PC-9 (cell line): ENCODE measurements around the gene LINGO1. TPM values are rescaled to one million over a fixed set of nuclear protein-coding genes. Genes with fewer than 3 reads are reported as not detected.

Experiments used
- BruUV-seq: library from RNA; stranded (reverse); fragments of 400-500 nt; replicated peaks from 2 replicates; lab custom pipeline; 2021; lab: Mats Ljungman, UMichigan
- CTCF ChIA-PET: fragments of 300-600 bp; sonication (Branson Sonifier 250); formaldehyde crosslinking; loops from one replicate; lab custom pipeline; 2022; ENCODE audit warnings: antibody characterized with exemption; lab: Charles Lee
- POLR2A ChIA-PET: fragments of 300-600 bp; sonication (Branson Sonifier 250); formaldehyde crosslinking; loops from one replicate; lab custom pipeline; 2022; ENCODE audit warnings: antibody characterized with exemption; ENCODE audit not compliant: unreplicated experiment; lab: Charles Lee
- DNase-seq, 2 experiments: peaks; one replicate each; pipeline versions ENCODE4 v3.0.0 to v3.0.0-alpha.2; 2015 to 2022; ENCODE audit warnings: mixed read lengths in 1 of 2
- H2AFZ ChIP-seq: fragments of 200-600 bp; sonication (generic); 2 replicates; pipeline ENCODE4 v1.8.1; 2017; ENCODE audit warnings: antibody characterized with exemption
- H3F3A ChIP-seq: fragments of 200-600 bp; sonication (generic); 2 replicates; pipeline ENCODE4 v1.8.1; 2017; ENCODE audit warnings: antibody characterized with exemption, mild to moderate bottlenecking, low read depth; ENCODE audit not compliant: insufficient read depth
- H3K27ac ChIP-seq: fragments of 200-600 bp; sonication (generic); 2 replicates; pipeline ENCODE4 v1.6.1; 2016; ENCODE audit warnings: mixed run types
- H3K27me3 ChIP-seq: fragments of 200-600 bp; sonication (generic); 2 replicates; pipeline ENCODE4 v1.6.1; 2016; ENCODE audit warnings: low read depth, mixed run types; ENCODE audit not compliant: insufficient read depth
- H3K36me3 ChIP-seq: fragments of 200-600 bp; sonication (generic); 2 replicates; pipeline ENCODE4 v1.6.1; 2016; ENCODE audit warnings: low read depth, mixed run types
- H3K4me1 ChIP-seq: fragments of 200-600 bp; sonication (generic); replicated peaks from 2 replicates; pipeline ENCODE4 v1.6.1; 2016; ENCODE audit warnings: mixed run types; ENCODE audit not compliant: insufficient read depth
- H3K4me2 ChIP-seq: fragments of 200-600 bp; sonication (generic); 2 replicates; pipeline ENCODE4 v1.6.1; 2017; ENCODE audit warnings: mixed run types
- H3K4me3 ChIP-seq: fragments of 200-600 bp; sonication (generic); 2 replicates; pipeline ENCODE4 v1.6.1; 2016; ENCODE audit warnings: mixed run types
- H3K79me2 ChIP-seq: fragments of 200-600 bp; sonication (generic); 2 replicates; pipeline ENCODE4 v1.6.1; 2017; ENCODE audit warnings: low read depth, mixed run types
- H3K9me2 ChIP-seq: fragments of 200-600 bp; sonication (generic); 2 replicates; pipeline ENCODE4 v1.8.1; 2017; ENCODE audit warnings: mild to moderate bottlenecking; ENCODE audit not compliant: insufficient read depth
- H3K9me3 ChIP-seq: fragments of 200-600 bp; sonication (generic); 2 replicates; pipeline ENCODE4 v1.8.1; 2016; ENCODE audit warnings: low read depth; ENCODE audit not compliant: insufficient read depth
- H4K20me1 ChIP-seq: fragments of 200-600 bp; sonication (generic); 2 replicates; pipeline ENCODE4 v1.8.1; 2017; ENCODE audit not compliant: insufficient read depth
- CTCF ChIP-seq: fragments of 200-600 bp; sonication (generic); conservative IDR thresholded peaks from 2 replicates; pipeline ENCODE4 v1.6.1; 2017; ENCODE audit warnings: mixed run types, antibody characterized with exemption, mild to moderate bottlenecking, moderate library complexity
- EZH2 ChIP-seq: fragments of 200-600 bp; sonication (generic); IDR thresholded peaks from 2 replicates; pipeline ENCODE4 v1.8.0; 2017; ENCODE audit warnings: antibody characterized with exemption, low read depth
- intact Hi-C: fragments of 100-400 bp; cut with micrococcal nuclease; formaldehyde crosslinking; loops from one replicate; pipeline ENCODE4 v1.10.0; 2022; ENCODE audit not compliant: unreplicated experiment
- total RNA-seq: library from RNA; stranded (reverse); gene quantifications from 2 replicates; pipeline ENCODE4 v1.2.3, GENCODE V29; 2021

The LINGO1 gene
- total RNA-seq, 1 experiment from 2014 or later, result not detected

GRCh38 chr15:77650265-77650664, 17.6 kb upstream of the LINGO1 start:
- H3K9me3 ChIP-seq, result no peaks in the 10 kb centered on the region
- H3K27ac ChIP-seq, result no peak overlapping the region
- intact Hi-C loops, result no loop called here
- no peak for DNase-seq
- H3K4me1 ChIP-seq, result no peaks in the 10 kb centered on the region
- H4K20me1 ChIP-seq, result no peaks in the 10 kb centered on the region
- H3K4me3 ChIP-seq, result no peak overlapping the region
- no peak overlapping the region for H2AFZ ChIP-seq
- POLR2A ChIA-PET, result no interaction called here
- H3K4me2 ChIP-seq, result no peak overlapping the region
- peaks cover 62% of the 10 kb centered on the region for H3K27me3 ChIP-seq
- no peaks in the 10 kb centered on the region for H3F3A ChIP-seq
- CTCF ChIA-PET, result no interaction called here
- H3K9me2 ChIP-seq, result no peaks in the 10 kb centered on the region
- no TSS peak for BruUV-seq
- no peaks in the 10 kb centered on the region for H3K36me3 ChIP-seq
- TF ChIP-seq EZH2, result no peak
- TF ChIP-seq CTCF, result peak; percentile 34; the same call in 1 of the 2 replicates
- no peaks in the 10 kb centered on the region for H3K79me2 ChIP-seq

- intact Hi-C loops, result no loop called here
- H3K4me2 ChIP-seq, result no peak overlapping the region
- no peaks in the 10 kb centered on the region for H3K4me1 ChIP-seq
- no peaks in the 10 kb centered on the region for H3K9me3 ChIP-seq
- no peak for DNase-seq
- H3K36me3 ChIP-seq, result no peaks in the 10 kb centered on the region
- no peak overlapping the region for H3K27ac ChIP-seq
- no TSS peak for BruUV-seq
- TF ChIP-seq CTCF (no peak), EZH2 (no peak)
- H3K9me2 ChIP-seq, result no peaks in the 10 kb centered on the region
- peaks cover 55% of the 10 kb centered on the region for H3K27me3 ChIP-seq
- no peak overlapping the region for H2AFZ ChIP-seq
- H4K20me1 ChIP-seq, result no peaks in the 10 kb centered on the region
- no peaks in the 10 kb centered on the region for H3F3A ChIP-seq
- no peak overlapping the region for H3K4me3 ChIP-seq
- ChIA-PET POLR2A (no interaction called here), CTCF (no interaction called here)
- H3K79me2 ChIP-seq, result no peaks in the 10 kb centered on the region
These were observed 16.9 kb upstream of the LINGO1 start for GRCh38 chr15:77649610-77650009.

GRCh38 chr15:77649017-77649416, 16.3 kb upstream of the LINGO1 start:
- Histone ChIP-seq H3K4me1 (no peaks in the 10 kb centered on the region), H3K27me3 (peaks cover 49% of the 10 kb centered on the region), H3K9me2 (no peaks in the 10 kb centered on the region), H3K27ac (no peak overlapping the region), H3K36me3 (no peaks in the 10 kb centered on the region), H3F3A (no peaks in the 10 kb centered on the region), H3K4me2 (no peak overlapping the region), H2AFZ (no peak overlapping the region), H4K20me1 (no peaks in the 10 kb centered on the region), H3K79me2 (no peaks in the 10 kb centered on the region), H3K4me3 (no peak overlapping the region), H3K9me3 (no peaks in the 10 kb centered on the region)
- ChIA-PET POLR2A (no interaction called here), CTCF (no interaction called here)
- no TSS peak for BruUV-seq
- TF ChIP-seq CTCF (no peak), EZH2 (no peak)
- no peak for DNase-seq
- intact Hi-C loops, result no loop called here
